ENCODE results near the gene PCDHB10.

Gene PCDHB10

DNA sequence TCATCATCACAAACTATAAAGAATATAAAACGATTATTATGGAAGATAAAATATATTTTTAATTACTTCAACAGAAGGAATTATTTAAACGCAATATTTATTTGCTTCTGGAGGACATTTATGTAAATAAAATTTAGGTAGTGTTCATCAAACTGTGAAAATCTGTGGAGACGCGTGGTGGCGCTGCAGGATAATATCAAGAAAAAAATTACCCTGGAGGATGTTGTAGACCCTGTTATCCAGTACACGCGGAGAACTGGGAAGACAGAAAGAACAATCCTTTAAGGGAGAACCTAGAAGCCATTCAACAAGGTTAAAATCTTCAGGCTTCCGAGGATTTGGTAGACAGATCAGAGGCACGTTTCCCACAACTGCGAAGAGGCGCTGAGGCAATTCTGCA lies 16.3 kb downstream of the PCDHB10 start, which contains the start of gene PCDHB12:
TSS of gene PCDHB12 (plus strand) at position 242 of the 400 bp plus-strand sequence. CDS start 189 bp downstream, outside the sequence.
- TF ChIP-seq RAD21 (IDR thresholded peaks at IDR 0.05; ENCODE audit: low read depth) (no peak), ZBTB7A (IDR thresholded peaks at IDR 0.05; ENCODE audit: low read depth) (no peak), FOXM1 (IDR thresholded peaks at IDR 0.05; ENCODE audit: borderline replicate concordance, low read depth) (no peak), TAF1 (IDR thresholded peaks at IDR 0.05; ENCODE audit: low read depth) (no peak), TCF12 (IDR thresholded peaks at IDR 0.05; ENCODE audit: low read depth) (no peak), TEAD4 (IDR thresholded peaks at IDR 0.05) (no peak)
- TF ChIP-seq, protein P1, sequence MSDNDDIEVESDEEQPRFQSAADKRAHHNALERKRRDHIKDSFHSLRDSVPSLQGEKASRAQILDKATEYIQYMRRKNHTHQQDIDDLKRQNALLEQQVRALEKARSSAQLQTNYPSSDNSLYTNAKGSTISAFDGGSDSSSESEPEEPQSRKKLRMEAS (IDR thresholded peaks at IDR 0.05), result no peak

GRCh38 chr5:141213656-141214339 lies 21.6 kb downstream of the PCDHB10 start, which contains the start of gene PCDHB13:
Gene PCDHB13, plus strand, starts transcription at chr5:141213919. Its CDS starts 205 bp downstream, at chr5:141214124.
- TF ChIP-seq RAD21 (IDR thresholded peaks at IDR 0.05; ENCODE audit: low read depth), result peak; percentile 51

DNA sequence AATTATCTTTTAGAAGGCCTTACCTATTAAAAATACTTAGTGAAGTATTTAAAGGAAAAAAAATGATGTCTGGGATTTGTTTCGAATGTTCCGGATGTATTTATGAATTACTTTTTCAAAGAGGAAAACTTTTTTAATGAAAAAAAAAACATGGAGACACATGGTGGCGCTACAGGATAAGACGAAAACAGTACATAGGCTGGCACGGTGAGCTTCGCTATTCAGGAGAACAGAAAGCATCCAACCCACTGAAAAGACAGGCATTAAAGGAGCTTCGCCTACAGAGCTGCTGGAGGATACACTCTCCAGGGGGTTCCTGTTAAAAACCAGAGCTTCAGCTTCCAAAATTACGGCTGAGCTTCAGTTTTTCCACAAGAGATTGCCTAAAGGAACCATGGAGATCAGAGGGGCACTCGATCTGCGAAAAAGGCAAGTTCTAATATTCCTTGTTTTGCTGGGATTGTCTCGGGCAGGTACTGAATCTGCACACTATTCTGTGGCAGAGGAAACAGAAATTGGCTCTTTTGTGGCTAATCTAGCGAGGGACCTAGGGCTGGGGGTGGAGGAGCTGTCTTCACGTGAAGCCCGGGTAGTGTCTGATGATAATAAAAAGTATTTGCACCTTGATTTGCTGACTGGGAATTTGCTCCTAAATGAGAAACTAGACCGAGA lies 31.1 kb downstream of the PCDHB10 start, which contains the start of gene PCDHB14:
TSS of gene PCDHB14 (plus strand) at position 232 of the 672 bp plus-strand sequence. CDS start at position 395, 163 bp downstream.
- TF ChIP-seq TCF12 (IDR thresholded peaks at IDR 0.05; ENCODE audit: low read depth) (no peak), RAD21 (IDR thresholded peaks at IDR 0.05; ENCODE audit: low read depth) (peak; percentile 35)

- TF ChIP-seq RAD21 (IDR thresholded peaks at IDR 0.05; ENCODE audit: low read depth) (peak; percentile 47), USF1 (IDR thresholded peaks at IDR 0.05) (no peak)
- TF ChIP-seq, protein P1 (IDR thresholded peaks at IDR 0.05), result no peak
Measured at GRCh38 chr5:141234109-141234667, 42.0 kb downstream of the PCDHB10 start.

- no peak for TF ChIP-seq TAF1 (IDR thresholded peaks at IDR 0.05; ENCODE audit: low read depth)
- no peak for TF ChIP-seq EP300 (IDR thresholded peaks at IDR 0.05; ENCODE audit: borderline replicate concordance)
- TF ChIP-seq REST (IDR thresholded peaks at IDR 0.05; ENCODE audit: low read depth), result no peak
- no peak for TF ChIP-seq CREB1 (IDR thresholded peaks at IDR 0.05; ENCODE audit: low read depth)
- TF ChIP-seq CEBPB (IDR thresholded peaks at IDR 0.05), result no peak
- TF ChIP-seq RAD21 (IDR thresholded peaks at IDR 0.05; ENCODE audit: low read depth), result no peak
- no peak for TF ChIP-seq TCF12 (IDR thresholded peaks at IDR 0.05; ENCODE audit: low read depth)
- TF ChIP-seq, protein P1 (IDR thresholded peaks at IDR 0.05), result no peak
- TF ChIP-seq NFIC (IDR thresholded peaks at IDR 0.05), result no peak
- TF ChIP-seq FOXM1 (IDR thresholded peaks at IDR 0.05; ENCODE audit: borderline replicate concordance, low read depth), result no peak
- TF ChIP-seq TEAD4 (IDR thresholded peaks at IDR 0.05), result no peak
- TF ChIP-seq YY1 (IDR thresholded peaks at IDR 0.05; ENCODE audit: low read depth), result no peak
- TF ChIP-seq USF1 (IDR thresholded peaks at IDR 0.05), result no peak
- TF ChIP-seq EGR1 (IDR thresholded peaks at IDR 0.05), result no peak
- no peak for TF ChIP-seq ZBTB7A (IDR thresholded peaks at IDR 0.05; ENCODE audit: low read depth)
Measured at GRCh38 chr5:141236516-141237313, 44.6 kb downstream of the PCDHB10 start.

- TF ChIP-seq TCF12 (IDR thresholded peaks at IDR 0.05; ENCODE audit: low read depth) (no peak), CEBPB (IDR thresholded peaks at IDR 0.05) (no peak), EP300 (IDR thresholded peaks at IDR 0.05; ENCODE audit: borderline replicate concordance) (no peak), EGR1 (IDR thresholded peaks at IDR 0.05) (no peak)
- TF ChIP-seq, protein P1 (IDR thresholded peaks at IDR 0.05), result no peak
Measured at GRCh38 chr5:141241496-141241895, 49.3 kb downstream of the PCDHB10 start.

Data from Ishikawa (cell line).